ENCODE data around the gene MAB21L3. TPM values are rescaled to one million over a fixed set of nuclear protein-coding genes. Genes with fewer than 3 reads are reported as not detected.

The MAB21L3 gene
- polyA plus RNA-seq, 5 donors, result not detected

Other genes starting within 250 kb of the MAB21L3 start
- 1 to 10 TPM; 2.8 to 5.2 (median 3.8) TPM for gene SLC22A15, start 134.9 kb upstream of the MAB21L3 start, polyA plus RNA-seq (ENCODE audit: insufficient read depth in 1 of 5, insufficient read length in 5 of 5, low replicate concordance in 1 of 5)